Nephron progenitor cell (in vitro differentiated cells): ENCODE measurements around the gene NCDN.

Source experiments
- DNase-seq: peaks from one replicate; pipeline ENCODE4 v3.0.0; 2021
- H3K27ac Mint-ChIP-seq: 2 replicates; pipeline ENCODE4 v1.8.0; 2021; ENCODE audit warnings: mild to moderate bottlenecking, moderate library complexity, mixed read lengths
- H3K27me3 Mint-ChIP-seq: 2 replicates; pipeline ENCODE4 v1.8.0; 2021; ENCODE audit warnings: mild to moderate bottlenecking, low read depth, mixed read lengths; ENCODE audit not compliant: poor library complexity
- H3K36me3 Mint-ChIP-seq: 2 replicates; pipeline ENCODE4 v1.8.0; 2021; ENCODE audit warnings: low read depth, mixed read lengths
- H3K4me1 Mint-ChIP-seq: 2 replicates; pipeline ENCODE4 v1.8.0; 2021; ENCODE audit warnings: mixed read lengths
- H3K4me3 Mint-ChIP-seq: 2 replicates; pipeline ENCODE4 v1.8.0; 2021; ENCODE audit warnings: mild to moderate bottlenecking, moderate library complexity, mixed read lengths
- H3K9me3 Mint-ChIP-seq: 2 replicates; pipeline ENCODE4 v1.8.0; 2021; ENCODE audit warnings: mild to moderate bottlenecking, moderate library complexity, mixed read lengths
- CTCF ChIP-seq: fragments of 200-600 bp; sonication (generic); IDR thresholded peaks from 2 replicates; pipeline ENCODE4 v1.5.0; 2021; ENCODE audit warnings: antibody characterized with exemption

The NCDN gene

GRCh38 chr1:35560256-35561225 lies 2.9 kb downstream of the NCDN start:
- Mint-ChIP-seq H3K9me3 (no peaks in the 10 kb centered on the region), H3K4me1 (peaks cover 42% of the 10 kb centered on the region), H3K4me3 (no peak overlapping the region), H3K27me3 (peaks cover 4% of the 10 kb centered on the region), H3K27ac (no peak overlapping the region), H3K36me3 (peaks cover 5% of the 10 kb centered on the region)
- no peak for DNase-seq
- TF ChIP-seq CTCF, result no peak

GRCh38 chr1:35561297-35561971 lies 3.8 kb downstream of the NCDN start:
- H3K4me1 Mint-ChIP-seq, result peaks cover 33% of the 10 kb centered on the region
- H3K27me3 Mint-ChIP-seq, result peaks cover 4% of the 10 kb centered on the region
- H3K4me3 Mint-ChIP-seq, result no peak overlapping the region
- no peak for DNase-seq
- peaks cover 5% of the 10 kb centered on the region for H3K36me3 Mint-ChIP-seq
- TF ChIP-seq CTCF, result no peak
- no peak overlapping the region for H3K27ac Mint-ChIP-seq
- no peaks in the 10 kb centered on the region for H3K9me3 Mint-ChIP-seq

DNA sequence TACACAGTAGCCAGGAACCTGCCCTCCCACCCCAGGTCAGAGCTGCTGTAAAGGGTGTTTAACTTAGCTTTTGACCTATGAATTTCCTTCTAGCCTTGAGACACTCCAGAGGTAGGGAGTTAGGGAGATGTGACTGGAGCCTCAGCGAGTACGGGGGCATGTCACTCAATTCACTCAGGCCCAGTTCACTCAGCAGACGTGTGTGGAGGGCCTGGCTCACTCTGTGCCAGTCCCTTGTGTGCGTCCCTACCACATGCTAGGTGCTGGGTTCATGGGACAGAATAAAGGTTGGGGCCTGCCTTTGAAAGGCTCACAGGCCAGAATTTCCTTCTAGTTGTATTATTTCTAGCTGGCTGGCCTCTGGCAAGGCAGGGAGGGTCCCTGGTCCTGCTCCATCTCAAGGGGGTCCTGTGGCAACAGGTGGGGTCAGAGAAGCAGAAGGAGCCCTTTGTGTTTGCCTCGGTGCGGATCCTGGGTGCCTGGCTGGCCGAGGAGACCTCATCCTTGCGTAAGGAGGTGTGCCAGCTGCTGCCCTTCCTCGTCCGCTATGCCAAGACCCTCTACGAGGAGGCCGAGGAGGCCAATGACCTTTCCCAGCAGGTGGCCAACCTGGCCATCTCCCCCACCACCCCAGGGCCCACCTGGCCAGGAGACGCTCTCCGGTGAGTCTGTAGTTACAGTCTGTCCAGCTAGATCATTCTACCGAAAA lies 4.5 kb downstream of the NCDN start:
- Mint-ChIP-seq H3K36me3 (peaks cover 5% of the 10 kb centered on the region), H3K9me3 (no peaks in the 10 kb centered on the region), H3K27ac (no peak overlapping the region), H3K4me3 (no peak overlapping the region), H3K27me3 (peaks cover 4% of the 10 kb centered on the region), H3K4me1 (peaks cover 29% of the 10 kb centered on the region)
- TF ChIP-seq CTCF, result no peak
- no peak for DNase-seq

- no peaks in the 10 kb centered on the region for H3K9me3 Mint-ChIP-seq
- H3K4me1 Mint-ChIP-seq, result peaks cover 30% of the 10 kb centered on the region
- no peak for TF ChIP-seq CTCF
- H3K27ac Mint-ChIP-seq, result no peak overlapping the region
- H3K27me3 Mint-ChIP-seq, result peaks cover 4% of the 10 kb centered on the region
- no peak overlapping the region for H3K4me3 Mint-ChIP-seq
- peaks cover 5% of the 10 kb centered on the region for H3K36me3 Mint-ChIP-seq
- no peak for DNase-seq
Observed at GRCh38 chr1:35563166-35563565, 5.6 kb downstream of the NCDN start.

- H3K27me3 Mint-ChIP-seq, result peaks cover 11% of the 10 kb centered on the region
- peak overlapping the region; percentile 80 for H3K27ac Mint-ChIP-seq
- no peaks in the 10 kb centered on the region for H3K9me3 Mint-ChIP-seq
- H3K4me1 Mint-ChIP-seq, result peaks cover 19% of the 10 kb centered on the region
- peak; percentile 74 for TF ChIP-seq CTCF
- peak; percentile 87 for DNase-seq
- H3K36me3 Mint-ChIP-seq, result peaks cover 5% of the 10 kb centered on the region
- H3K4me3 Mint-ChIP-seq, result no peak overlapping the region
Observed at GRCh38 chr1:35564037-35564883, 6.7 kb downstream of the NCDN start.
